ENCODE data around the gene ACTL7B. TPM values are rescaled to one million over a fixed set of nuclear protein-coding genes. Genes with fewer than 3 reads are reported as not detected.

ACTL7B gene
- total RNA-seq, 1 donor from 2014 or later: not detected

DNA sequence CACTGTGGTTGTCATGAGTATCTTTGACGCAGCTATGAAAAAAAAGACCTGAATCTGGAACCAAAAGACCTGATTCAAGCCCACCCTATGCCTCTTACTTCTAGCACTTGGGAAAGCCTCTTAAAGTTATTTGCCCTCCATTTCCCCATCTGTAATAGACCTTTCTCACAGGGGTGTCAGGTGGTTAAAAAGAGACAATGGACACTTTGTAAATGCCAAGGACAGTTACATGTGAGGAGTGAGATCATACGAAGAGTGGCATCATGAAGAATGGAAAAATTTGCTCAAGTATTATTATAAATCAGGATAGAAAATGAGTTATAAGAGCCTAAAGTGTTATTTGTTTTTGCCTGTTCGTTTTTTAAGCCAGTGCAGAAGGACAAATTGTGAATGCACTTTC lies 46.5 kb downstream of the ACTL7B start:
- H3K27me3 ChIP-seq (ENCODE audit: control insufficient read depth, insufficient read depth, low read length): no peaks in the 10 kb centered on the region
- DNase-seq (ENCODE audit: low read depth) (no peak), FAIRE-seq (no peak)

More for the DNA sequence above, 46.5 kb downstream of the ACTL7B start:
- Histone ChIP-seq H3K36me3 (ENCODE audit: control insufficient read depth, insufficient read depth, low read length) (no peaks in the 10 kb centered on the region), H3K4me3 (ENCODE audit: low read depth, low read length) (no peak overlapping the region)
- TF ChIP-seq, protein P1, sequence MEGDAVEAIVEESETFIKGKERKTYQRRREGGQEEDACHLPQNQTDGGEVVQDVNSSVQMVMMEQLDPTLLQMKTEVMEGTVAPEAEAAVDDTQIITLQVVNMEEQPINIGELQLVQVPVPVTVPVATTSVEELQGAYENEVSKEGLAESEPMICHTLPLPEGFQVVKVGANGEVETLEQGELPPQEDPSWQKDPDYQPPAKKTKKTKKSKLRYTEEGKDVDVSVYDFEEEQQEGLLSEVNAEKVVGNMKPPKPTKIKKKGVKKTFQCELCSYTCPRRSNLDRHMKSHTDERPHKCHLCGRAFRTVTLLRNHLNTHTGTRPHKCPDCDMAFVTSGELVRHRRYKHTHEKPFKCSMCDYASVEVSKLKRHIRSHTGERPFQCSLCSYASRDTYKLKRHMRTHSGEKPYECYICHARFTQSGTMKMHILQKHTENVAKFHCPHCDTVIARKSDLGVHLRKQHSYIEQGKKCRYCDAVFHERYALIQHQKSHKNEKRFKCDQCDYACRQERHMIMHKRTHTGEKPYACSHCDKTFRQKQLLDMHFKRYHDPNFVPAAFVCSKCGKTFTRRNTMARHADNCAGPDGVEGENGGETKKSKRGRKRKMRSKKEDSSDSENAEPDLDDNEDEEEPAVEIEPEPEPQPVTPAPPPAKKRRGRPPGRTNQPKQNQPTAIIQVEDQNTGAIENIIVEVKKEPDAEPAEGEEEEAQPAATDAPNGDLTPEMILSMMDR (IDR thresholded peaks at IDR 0.05; ENCODE audit: insufficient read depth, low read length, severe bottlenecking): no peak

Other genes starting within 250 kb of the ACTL7B start
- not detected in 2 replicates for gene ACTL7A, start 6.3 kb upstream of the ACTL7B start, total RNA-seq
- gene ELP1, start 78.1 kb upstream of the ACTL7B start, total RNA-seq: 36.2 and 37.9 TPM in 2 replicates
- 8.1 and 8.2 TPM in 2 replicates for gene ABITRAM, start 78.4 kb upstream of the ACTL7B start, total RNA-seq
- gene CTNNAL1, start 157.5 kb upstream of the ACTL7B start, total RNA-seq: 15.9 and 63.4 TPM in 2 replicates